ENCODE data around the gene MFRP. TPM values are rescaled to one million over a fixed set of nuclear protein-coding genes. Genes with fewer than 3 reads are reported as not detected.

MFRP gene
- total and polyA plus RNA-seq, 2 donors (not counting 1 experiment from before 2014, with no cell fraction given), result not detected

DNA sequence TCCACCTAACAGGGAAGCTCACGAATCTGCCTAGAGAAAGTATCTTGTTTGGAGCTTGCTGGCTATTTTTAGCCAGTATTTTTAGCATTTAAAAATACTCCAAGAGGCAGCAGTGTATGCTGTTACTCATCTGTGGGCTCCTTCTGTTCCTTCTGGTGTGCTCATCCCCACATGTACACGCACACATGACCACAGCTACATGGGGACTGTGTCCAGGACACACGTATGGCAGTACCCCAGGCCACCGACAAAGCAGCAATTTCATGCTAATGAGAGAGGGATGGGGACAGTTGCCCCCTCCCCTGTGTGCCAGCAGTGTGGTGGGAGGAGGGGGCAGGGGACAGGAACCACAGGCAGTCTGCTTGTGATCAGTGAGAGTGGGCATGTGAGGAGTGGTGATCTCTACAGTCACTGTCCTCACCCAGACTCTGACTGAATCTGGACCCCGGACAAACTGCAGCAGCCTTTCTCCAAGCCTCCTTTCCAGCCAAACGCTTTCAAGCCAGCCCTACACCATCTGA is 18.6 kb upstream of the MFRP start:
- H3K27ac ChIP-seq (ENCODE audit: insufficient read depth, low read length), result no peak overlapping the region
- H3K9ac ChIP-seq (ENCODE audit: insufficient read depth, low read length), result no peak overlapping the region
- TF ChIP-seq, protein P1, sequence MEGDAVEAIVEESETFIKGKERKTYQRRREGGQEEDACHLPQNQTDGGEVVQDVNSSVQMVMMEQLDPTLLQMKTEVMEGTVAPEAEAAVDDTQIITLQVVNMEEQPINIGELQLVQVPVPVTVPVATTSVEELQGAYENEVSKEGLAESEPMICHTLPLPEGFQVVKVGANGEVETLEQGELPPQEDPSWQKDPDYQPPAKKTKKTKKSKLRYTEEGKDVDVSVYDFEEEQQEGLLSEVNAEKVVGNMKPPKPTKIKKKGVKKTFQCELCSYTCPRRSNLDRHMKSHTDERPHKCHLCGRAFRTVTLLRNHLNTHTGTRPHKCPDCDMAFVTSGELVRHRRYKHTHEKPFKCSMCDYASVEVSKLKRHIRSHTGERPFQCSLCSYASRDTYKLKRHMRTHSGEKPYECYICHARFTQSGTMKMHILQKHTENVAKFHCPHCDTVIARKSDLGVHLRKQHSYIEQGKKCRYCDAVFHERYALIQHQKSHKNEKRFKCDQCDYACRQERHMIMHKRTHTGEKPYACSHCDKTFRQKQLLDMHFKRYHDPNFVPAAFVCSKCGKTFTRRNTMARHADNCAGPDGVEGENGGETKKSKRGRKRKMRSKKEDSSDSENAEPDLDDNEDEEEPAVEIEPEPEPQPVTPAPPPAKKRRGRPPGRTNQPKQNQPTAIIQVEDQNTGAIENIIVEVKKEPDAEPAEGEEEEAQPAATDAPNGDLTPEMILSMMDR (conservative IDR thresholded peaks at IDR 0.05 in 1 of 2, IDR thresholded peaks at IDR 0.05 in 1 of 2; ENCODE audit: low read depth in 1 of 2, low read length in 2 of 2), result no peak
- no peak for TF ChIP-seq EZH2 (IDR thresholded peaks at IDR 0.05; ENCODE audit: low read length, missing control alignments)
- no peak overlapping the region for H3K4me2 ChIP-seq (ENCODE audit: extremely low read depth, insufficient read depth, low read length)
- no peaks in the 10 kb centered on the region for H3K36me3 ChIP-seq (ENCODE audit: control insufficient read depth, insufficient read depth, low read length)
- no peak overlapping the region for H3K4me3 ChIP-seq (replicated peaks in 1 of 4; ENCODE audit: control extremely low read depth in 1 of 4, insufficient read depth in 1 of 4, low read depth in 3 of 4, low read length in 4 of 4)
- H3K4me1 ChIP-seq (ENCODE audit: control insufficient read depth, extremely low read depth, insufficient read depth, low read length), result peaks cover 27% of the 10 kb centered on the region
- no peak overlapping the region for H2AFZ ChIP-seq (ENCODE audit: low read length)
- H3K79me2 ChIP-seq (ENCODE audit: control insufficient read depth, insufficient read depth, low read length), result no peaks in the 10 kb centered on the region
- H3K9me3 ChIP-seq (ENCODE audit: control insufficient read depth, insufficient read depth, low read depth, low read length), result no peaks in the 10 kb centered on the region
- peaks cover 6% of the 10 kb centered on the region for H3K27me3 ChIP-seq (ENCODE audit: control insufficient read depth, insufficient read depth, low read length)
- H4K20me1 ChIP-seq (ENCODE audit: control insufficient read depth, extremely low read depth, insufficient read depth, low read length), result no peaks in the 10 kb centered on the region
- DNase-seq (ENCODE audit: low read depth in 2 of 2), result peak in 1 of 2 donors; percentile 22

DNA sequence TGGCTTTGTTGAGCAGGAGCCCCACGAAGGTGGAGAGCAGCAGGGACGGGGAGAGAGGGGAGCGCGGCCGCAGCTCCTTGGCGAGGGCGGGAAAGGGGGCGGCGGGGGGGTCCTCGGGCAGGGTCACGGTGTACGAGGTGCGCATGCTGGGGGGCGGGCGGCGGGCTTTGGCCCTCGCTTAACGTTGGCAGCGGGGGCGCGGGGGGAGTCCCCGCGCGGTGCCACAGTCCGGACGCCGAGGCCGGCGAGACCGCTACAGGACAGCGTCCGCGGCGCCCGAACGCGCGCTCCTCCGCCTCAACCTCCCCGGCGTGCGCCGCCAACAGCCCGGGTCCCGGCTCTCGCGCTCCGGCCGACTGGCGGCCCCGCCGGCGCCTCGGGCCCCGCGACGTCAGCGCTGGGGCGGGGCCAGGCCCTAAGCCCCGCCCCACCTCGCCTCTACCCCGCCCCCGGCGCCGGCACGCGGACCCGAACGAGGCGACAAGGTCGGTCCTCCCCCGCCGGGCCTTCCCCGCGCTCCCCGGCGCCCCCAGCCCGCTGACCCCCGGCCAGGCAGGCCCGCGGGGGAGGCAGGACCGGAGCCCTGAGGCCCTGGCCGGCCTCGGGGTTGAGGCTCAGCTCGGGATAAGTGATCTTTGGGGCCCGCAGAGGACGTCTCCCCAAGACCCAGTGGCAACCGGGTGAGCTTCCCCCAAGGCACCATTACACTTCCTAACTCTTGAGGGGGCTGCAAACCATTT is 17.5 kb upstream of the MFRP start:
- no peaks in the 10 kb centered on the region for H3K79me2 ChIP-seq (ENCODE audit: control insufficient read depth, insufficient read depth, low read length)
- TF ChIP-seq, protein P1 (conservative IDR thresholded peaks at IDR 0.05 in 1 of 2, IDR thresholded peaks at IDR 0.05 in 1 of 2; ENCODE audit: low read depth in 1 of 2, low read length in 2 of 2), result no peak
- no peak for TF ChIP-seq EZH2 (IDR thresholded peaks at IDR 0.05; ENCODE audit: low read length, missing control alignments)
- peaks cover 6% of the 10 kb centered on the region for H3K27me3 ChIP-seq (ENCODE audit: control insufficient read depth, insufficient read depth, low read length)
- H3K36me3 ChIP-seq (ENCODE audit: control insufficient read depth, insufficient read depth, low read length), result no peaks in the 10 kb centered on the region
- H3K4me1 ChIP-seq (ENCODE audit: control insufficient read depth, extremely low read depth, insufficient read depth, low read length), result peaks cover 27% of the 10 kb centered on the region
- H4K20me1 ChIP-seq (ENCODE audit: control insufficient read depth, extremely low read depth, insufficient read depth, low read length), result no peaks in the 10 kb centered on the region
- H3K9ac ChIP-seq (ENCODE audit: insufficient read depth, low read length), result peak overlapping the region; percentile 12
- H3K9me3 ChIP-seq (ENCODE audit: control insufficient read depth, insufficient read depth, low read depth, low read length), result no peaks in the 10 kb centered on the region
- DNase-seq (ENCODE audit: low read depth in 2 of 2), result peak in 1 of 2 donors; percentile 20
- H3K4me2 ChIP-seq (ENCODE audit: extremely low read depth, insufficient read depth, low read length), result peak overlapping the region; percentile 42
- H2AFZ ChIP-seq (ENCODE audit: low read length), result no peak overlapping the region
- no peak overlapping the region for H3K27ac ChIP-seq (ENCODE audit: insufficient read depth, low read length)
- peak overlapping the region in 1 of 4 experiments; percentile 34 for H3K4me3 ChIP-seq (replicated peaks in 1 of 4; ENCODE audit: control extremely low read depth in 1 of 4, insufficient read depth in 1 of 4, low read depth in 3 of 4, low read length in 4 of 4)

DNA sequence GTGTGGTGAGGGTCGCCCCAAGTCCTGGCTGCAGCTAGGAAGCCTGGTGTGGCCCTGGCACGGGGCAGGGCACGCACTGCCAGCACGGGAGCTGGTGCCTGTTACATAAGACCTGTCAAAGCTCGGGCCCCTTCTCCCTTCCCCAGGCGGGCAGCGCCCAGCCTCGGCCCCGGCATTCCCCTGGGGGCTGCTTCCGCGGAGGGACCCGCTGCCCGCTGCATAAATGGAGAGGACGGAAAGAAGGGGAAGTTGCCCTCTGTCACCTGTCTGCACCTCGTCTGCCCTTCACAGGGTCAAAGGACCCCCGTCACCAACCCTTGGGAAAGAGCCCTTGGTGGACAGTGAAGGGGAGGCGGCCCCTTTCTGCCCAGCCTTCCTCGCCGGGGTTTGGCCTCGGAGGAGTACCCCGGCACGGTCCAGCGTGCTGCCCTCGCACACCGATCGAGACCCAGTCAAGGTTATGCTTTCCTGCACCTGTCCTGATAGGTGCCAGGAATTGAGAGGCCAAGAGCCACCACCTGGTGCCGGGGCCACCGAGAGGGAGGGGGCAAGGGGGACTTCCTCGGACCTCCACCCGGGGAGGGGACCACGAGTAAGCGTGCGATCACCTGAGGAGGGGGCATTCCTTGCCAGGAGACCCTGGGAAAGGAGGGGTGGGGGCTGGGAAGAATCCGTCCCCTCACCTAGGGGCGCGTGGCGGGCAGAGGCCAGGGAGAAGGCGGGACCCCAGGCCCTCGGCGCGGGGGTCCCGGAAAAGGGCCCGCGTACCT is 16.8 kb upstream of the MFRP start:
- no peak overlapping the region for H3K27ac ChIP-seq (ENCODE audit: insufficient read depth, low read length)
- H3K4me2 ChIP-seq (ENCODE audit: extremely low read depth, insufficient read depth, low read length), result no peak overlapping the region
- TF ChIP-seq, protein P1 (conservative IDR thresholded peaks at IDR 0.05 in 1 of 2, IDR thresholded peaks at IDR 0.05 in 1 of 2; ENCODE audit: low read depth in 1 of 2, low read length in 2 of 2), result no peak
- no peak for TF ChIP-seq EZH2 (IDR thresholded peaks at IDR 0.05; ENCODE audit: low read length, missing control alignments)
- H2AFZ ChIP-seq (ENCODE audit: low read length), result no peak overlapping the region
- H3K9ac ChIP-seq (ENCODE audit: insufficient read depth, low read length), result no peak overlapping the region
- no peaks in the 10 kb centered on the region for H3K9me3 ChIP-seq (ENCODE audit: control insufficient read depth, insufficient read depth, low read depth, low read length)
- no peaks in the 10 kb centered on the region for H4K20me1 ChIP-seq (ENCODE audit: control insufficient read depth, extremely low read depth, insufficient read depth, low read length)
- no peak for DNase-seq (ENCODE audit: low read depth in 2 of 2)
- H3K4me1 ChIP-seq (ENCODE audit: control insufficient read depth, extremely low read depth, insufficient read depth, low read length), result peaks cover 19% of the 10 kb centered on the region
- no peaks in the 10 kb centered on the region for H3K36me3 ChIP-seq (ENCODE audit: control insufficient read depth, insufficient read depth, low read length)
- peaks cover 6% of the 10 kb centered on the region for H3K27me3 ChIP-seq (ENCODE audit: control insufficient read depth, insufficient read depth, low read length)
- H3K79me2 ChIP-seq (ENCODE audit: control insufficient read depth, insufficient read depth, low read length), result no peaks in the 10 kb centered on the region
- peak overlapping the region in 1 of 4 experiments; percentile 34 for H3K4me3 ChIP-seq (replicated peaks in 1 of 4; ENCODE audit: control extremely low read depth in 1 of 4, insufficient read depth in 1 of 4, low read depth in 3 of 4, low read length in 4 of 4)
